GOT3 (cell line): ENCODE data around the gene MOB3B.

Experiments used
- DNase-seq: peaks from one replicate; lab custom pipeline; 2025; ENCODE audit warnings: mixed read lengths; lab: John Stamatoyannopoulos, UW

The MOB3B gene

GRCh38 chr9:27447031-27447683, 82.5 kb downstream of the MOB3B start:
- no peak for DNase-seq

- DNase-seq: no peak
Observed at GRCh38 chr9:27445688-27446087, 83.9 kb downstream of the MOB3B start.

GRCh38 chr9:27445057-27445595, 84.5 kb downstream of the MOB3B start:
- DNase-seq: no peak

GRCh38 chr9:27442464-27442863, 87.2 kb downstream of the MOB3B start:
- no peak for DNase-seq

- DNase-seq: no peak
Observed at GRCh38 chr9:27441741-27442070, 87.9 kb downstream of the MOB3B start.

GRCh38 chr9:27440888-27441740, 88.5 kb downstream of the MOB3B start:
- DNase-seq: no peak

- no peak for DNase-seq
Observed at GRCh38 chr9:27438522-27438921, 91.1 kb downstream of the MOB3B start.

GRCh38 chr9:27437652-27438373, 91.8 kb downstream of the MOB3B start:
- no peak for DNase-seq

- no peak for DNase-seq
Observed at GRCh38 chr9:27436234-27436633, 93.4 kb downstream of the MOB3B start.

GRCh38 chr9:27433631-27434325, 95.8 kb downstream of the MOB3B start:
- no peak for DNase-seq

GRCh38 chr9:27432308-27432707, 97.3 kb downstream of the MOB3B start:
- DNase-seq: no peak

- no peak for DNase-seq
Observed at GRCh38 chr9:27431543-27432147, 98.0 kb downstream of the MOB3B start.

- DNase-seq: no peak
Observed at GRCh38 chr9:27430750-27431535, 98.7 kb downstream of the MOB3B start.

- DNase-seq: no peak
Observed at GRCh38 chr9:27429917-27430316, 99.7 kb downstream of the MOB3B start.

GRCh38 chr9:27429436-27429835, 100.2 kb downstream of the MOB3B start:
- DNase-seq: no peak

- DNase-seq: no peak
Observed at GRCh38 chr9:27428551-27428950, 101.1 kb downstream of the MOB3B start.

GRCh38 chr9:27427272-27427643, 102.4 kb downstream of the MOB3B start:
- DNase-seq: no peak

GRCh38 chr9:27426511-27427271, 102.9 kb downstream of the MOB3B start:
- no peak for DNase-seq

- DNase-seq: no peak
Observed at GRCh38 chr9:27425827-27426510, 103.6 kb downstream of the MOB3B start.
